Measurements from ENCODE around the gene ITGB2.

The ITGB2 gene

DNA sequence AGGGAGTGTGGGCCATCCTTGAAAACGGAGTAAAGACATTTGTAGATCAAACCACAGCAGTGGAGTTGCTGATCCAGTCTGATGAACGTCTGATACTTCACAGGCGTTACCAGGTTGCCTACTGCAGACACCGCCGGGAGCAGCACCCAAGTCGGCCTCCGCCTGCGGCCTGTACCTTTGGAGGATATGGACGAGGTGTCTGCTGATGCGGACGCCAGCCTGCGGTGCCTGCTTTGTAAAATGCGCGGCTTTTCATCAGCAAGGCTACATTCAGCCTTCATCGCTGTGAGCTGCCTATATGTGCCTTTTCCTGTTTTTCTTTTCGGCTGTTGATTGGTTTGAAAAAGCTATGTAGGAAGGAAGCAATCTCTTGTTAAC lies 35.1 kb upstream of the ITGB2 start:
- DNase-seq (ENCODE audit: low read depth in 2 of 3, low spot score in 1 of 3): no peak

DNA sequence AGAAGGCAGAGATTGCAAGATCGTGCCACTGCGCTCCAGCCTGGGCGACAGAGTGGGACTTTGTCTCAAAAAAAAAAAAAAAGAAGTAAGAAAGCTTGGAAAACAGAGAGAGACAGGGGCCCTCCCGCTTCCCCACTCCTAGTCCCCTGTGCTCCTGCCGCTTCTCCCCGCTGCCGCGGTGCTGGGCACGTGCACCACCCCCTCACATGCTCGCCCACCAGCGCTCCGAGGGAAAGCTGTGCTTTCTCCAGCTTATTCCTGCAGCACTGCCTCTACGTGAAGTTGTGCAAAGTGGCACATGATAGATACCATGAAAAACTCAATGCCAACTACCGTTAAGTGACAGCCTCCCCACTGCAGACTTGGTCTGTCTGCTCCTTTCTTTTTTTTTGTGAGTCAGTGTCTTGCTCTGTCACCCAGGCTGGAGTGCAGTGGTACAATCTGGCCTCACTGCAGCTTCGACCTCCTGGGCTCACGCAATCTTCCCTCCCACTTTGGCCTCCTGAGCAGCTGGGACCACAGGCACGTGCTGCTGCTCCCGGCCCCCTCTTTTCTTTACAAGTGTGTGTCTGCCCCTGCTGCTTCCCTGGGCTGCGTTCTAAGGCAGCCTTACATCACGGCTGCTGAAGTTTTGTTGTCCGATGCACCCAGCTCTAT lies 34.6 kb upstream of the ITGB2 start:
- DNase-seq (ENCODE audit: low read depth in 2 of 3, low spot score in 1 of 3): no peak

DNA sequence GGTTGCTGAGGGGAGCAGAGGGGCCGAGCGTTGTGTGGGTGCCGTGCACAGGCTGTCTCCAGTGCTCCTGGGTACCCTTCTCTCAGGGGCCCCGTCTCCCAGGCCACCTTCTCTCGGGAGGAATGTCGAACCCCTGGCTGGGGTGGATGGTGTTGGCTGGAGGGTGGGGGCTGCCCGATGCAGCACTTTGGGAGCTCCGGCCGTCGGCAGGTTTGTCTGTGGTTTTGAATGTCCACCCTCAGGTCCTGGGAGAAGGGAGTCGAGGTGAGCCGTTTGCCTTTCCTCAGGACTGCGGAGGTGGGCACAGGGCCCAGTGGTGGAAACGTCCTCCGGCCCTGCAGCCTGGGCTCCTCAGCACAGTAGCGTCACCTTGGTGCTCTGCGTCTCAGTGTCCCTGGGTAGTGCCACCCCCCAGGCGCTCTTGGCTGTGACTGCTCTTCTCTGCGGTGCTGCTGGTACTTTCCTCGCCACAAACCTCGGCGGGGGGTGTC lies 33.6 kb upstream of the ITGB2 start:
- DNase-seq (ENCODE audit: low read depth in 2 of 3, low spot score in 1 of 3): no peak

DNA sequence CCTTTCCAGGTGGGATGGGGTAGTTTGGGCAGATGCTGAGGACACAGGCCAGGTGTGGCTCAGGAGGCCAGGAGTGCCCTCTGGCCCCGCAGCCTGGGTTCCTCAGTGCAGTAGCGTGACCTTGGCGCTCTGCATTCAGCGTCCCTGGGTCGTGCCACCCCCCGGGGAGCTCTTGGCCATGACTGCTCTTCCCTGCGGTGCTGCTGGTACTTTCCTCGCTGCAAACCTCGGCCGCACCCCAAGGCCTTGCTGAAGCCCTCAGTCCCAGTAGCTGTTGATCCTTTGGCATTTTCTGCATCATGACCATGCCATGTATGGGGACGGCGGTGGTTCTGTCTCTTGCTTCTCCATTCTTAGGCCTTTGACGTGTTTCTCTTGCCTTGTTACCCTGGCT lies 32.9 kb upstream of the ITGB2 start:
- no peak for DNase-seq (ENCODE audit: low read depth in 2 of 3, low spot score in 1 of 3)

DNA sequence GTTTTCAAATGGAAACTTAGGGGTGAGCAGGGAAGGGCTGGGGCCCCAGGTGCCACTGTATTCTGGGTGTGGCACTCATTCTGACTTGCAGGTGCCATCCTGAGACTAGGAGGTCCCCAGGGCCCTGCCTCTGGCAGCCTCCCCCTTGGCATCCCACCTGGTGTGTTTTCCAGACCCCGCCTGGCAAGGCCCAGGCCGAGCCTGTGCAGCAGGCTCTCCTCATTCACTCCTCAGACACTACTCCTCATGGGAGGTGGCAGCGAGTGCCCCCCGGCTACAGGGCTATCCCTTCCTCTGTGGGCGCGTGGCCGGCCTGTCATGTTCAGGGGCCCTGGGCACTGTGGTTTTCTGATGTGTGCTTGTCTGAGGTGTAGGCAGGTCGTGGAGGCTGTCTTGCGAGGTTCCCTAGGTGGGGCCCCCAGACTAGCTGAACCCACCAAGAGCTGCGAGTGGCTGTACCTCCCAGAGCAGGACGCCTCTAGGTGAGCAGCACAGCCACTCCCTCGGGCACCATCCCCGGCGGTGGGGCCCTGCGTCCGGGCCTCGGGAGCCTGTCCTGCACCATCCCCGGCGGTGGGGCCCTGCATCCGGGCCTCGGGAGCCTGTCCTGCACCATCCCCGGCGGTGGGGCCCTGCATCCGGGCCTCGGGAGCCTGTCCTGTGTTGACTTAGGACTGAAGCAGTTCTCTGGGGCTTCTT lies 32.4 kb upstream of the ITGB2 start:
- DNase-seq (ENCODE audit: low read depth in 2 of 3, low spot score in 1 of 3): no peak

DNA sequence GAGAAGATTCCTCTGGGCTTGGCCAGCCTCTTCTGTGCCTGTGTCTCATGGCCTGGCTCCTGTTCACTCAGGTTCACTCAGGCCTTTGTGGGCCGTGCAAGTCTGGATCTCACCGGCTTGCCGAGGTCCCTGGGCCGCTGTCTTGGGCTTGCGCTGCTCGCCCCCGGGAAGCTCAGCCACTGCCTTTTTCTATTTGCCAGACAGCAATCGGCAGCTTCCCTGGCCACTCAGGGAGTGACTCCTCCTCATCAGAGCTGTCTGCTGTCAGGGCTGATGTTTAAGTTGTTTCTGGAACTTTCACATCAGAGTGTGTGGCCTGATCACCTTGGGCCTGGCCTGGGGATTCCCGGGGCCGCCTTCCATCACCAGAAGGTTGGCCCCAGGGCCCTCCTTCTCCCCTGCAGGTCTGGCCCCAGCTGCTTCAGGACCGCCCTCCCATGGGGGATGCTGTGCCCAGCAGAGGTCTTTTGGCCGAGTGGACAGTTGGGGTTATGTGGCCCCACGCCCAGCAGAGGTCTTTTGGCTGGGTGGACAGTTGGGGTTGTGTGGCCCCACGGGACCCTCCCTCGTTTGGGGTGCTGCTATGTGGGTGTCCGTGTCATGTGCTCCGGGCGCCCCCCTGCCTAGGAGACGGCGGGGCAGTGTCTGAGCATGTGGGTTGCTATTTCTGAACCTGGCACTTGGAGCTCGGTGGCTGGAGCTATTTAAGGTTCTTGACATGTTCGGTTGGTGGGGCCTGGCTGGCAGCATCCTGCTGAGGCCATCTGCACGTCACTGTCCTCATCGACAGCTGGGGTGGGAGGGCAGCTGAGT lies 31.6 kb upstream of the ITGB2 start:
- no peak for DNase-seq (ENCODE audit: low read depth in 2 of 3, low spot score in 1 of 3)

DNA sequence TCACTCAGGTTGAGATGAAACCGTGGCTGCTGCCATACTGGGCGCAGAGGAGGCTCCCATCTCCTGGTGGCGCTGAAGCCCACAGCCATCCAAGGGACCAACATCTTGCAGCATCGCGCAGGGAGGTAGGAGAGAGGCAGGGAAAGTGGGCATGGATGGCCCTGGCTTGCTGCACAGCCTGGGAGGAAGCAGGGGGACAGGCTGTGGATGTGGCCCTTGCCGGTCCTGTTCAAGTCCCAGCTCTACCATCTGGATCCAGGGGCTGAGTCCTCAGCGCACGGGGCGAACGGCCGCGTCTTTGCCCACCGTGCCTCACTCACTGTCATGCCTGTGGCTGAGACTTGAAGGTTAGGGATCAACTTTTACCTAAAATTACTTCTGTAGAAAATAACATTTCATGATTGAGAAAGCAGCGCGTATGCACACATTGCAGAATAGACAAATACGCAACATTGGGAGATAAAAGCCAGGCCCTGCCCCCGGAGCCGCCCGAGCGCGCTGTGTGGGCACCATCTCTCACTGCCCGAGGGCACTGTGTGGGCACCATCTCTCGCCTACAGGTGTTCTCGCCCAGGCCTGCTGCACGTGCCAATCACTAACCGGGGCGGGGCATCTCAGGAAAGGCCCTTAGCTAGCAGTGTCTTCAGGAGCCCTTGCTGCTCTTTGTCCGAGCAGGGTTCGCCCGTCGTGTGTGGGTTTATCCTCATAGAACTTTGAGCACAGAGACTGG lies 30.7 kb upstream of the ITGB2 start:
- no peak for DNase-seq (ENCODE audit: low read depth in 2 of 3, low spot score in 1 of 3)

DNA sequence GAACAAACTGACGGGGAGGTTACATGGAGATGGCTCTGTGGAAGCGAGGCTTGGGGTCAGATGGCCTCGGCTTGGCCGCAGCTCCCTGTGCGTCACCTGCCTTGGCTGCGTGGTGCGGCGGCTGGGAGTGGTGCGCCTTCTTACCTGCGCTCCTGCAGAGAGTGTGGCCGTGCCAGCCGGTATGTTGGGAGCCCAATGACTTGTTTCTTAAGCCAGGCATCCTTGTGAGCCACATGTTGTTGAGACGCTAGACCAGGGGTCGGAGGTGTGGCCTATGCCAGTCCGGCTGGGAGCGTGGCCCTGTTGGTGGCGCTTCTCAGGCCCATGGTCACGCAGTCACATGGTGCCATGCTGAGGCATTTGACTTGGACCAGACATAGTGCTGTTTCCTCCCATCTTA lies 29.7 kb upstream of the ITGB2 start:
- no peak for DNase-seq (ENCODE audit: low read depth in 2 of 3, low spot score in 1 of 3)

DNA sequence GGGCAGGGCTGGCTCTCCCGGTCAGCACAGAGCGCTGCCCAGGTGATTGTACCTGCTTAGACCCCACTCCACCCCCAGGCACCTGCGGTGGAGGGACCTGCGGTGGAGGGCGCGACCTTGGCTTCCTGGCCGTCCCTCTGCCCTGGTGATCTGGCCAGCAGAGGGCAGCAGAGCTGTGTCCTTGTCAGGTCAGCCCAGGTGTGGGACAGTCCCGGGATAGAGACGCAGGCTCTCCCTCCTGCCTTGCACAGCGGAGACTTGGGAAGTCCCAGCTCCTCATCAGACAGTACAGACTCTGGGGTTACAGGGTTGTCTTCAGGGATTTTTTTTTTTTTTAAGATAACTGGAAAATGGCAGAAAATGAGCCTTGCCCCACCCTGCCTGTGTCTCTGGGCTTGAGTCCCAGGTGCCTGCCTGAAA lies 29.1 kb upstream of the ITGB2 start:
- DNase-seq (ENCODE audit: low read depth in 2 of 3, low spot score in 1 of 3): peak in 2 of 3 donors; percentile 75

DNA sequence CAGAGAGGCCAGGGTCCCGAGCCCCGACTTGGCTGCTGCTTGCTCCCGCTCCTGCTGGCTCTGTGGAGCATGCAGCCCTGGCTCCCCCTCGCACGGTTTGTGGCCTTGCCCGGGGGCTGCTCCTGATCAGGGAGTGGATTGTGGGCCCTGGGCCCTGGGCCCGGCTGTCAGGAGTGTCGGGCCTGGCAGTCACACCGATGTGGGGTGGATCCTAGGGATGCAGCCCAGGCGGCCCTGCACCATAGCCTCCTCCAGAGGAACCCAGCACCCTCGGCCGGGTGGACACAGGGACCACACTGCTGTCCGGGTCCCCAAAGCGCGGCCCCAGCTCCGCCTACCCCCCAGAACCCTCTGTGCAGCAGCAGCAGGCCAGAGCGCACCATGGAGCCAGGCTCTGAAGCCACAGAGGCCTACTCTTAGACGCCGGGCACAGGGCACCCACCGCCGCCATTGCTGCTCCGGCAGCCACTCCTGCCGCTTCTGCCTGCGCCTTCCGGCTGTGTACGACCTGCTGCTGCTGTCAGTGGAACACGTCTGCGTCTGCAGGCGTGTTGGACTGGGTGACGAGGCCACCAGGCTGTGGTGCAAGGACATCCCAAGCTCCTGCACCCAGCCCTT lies 28.6 kb upstream of the ITGB2 start:
- DNase-seq (ENCODE audit: low read depth in 2 of 3, low spot score in 1 of 3): no peak

DNA sequence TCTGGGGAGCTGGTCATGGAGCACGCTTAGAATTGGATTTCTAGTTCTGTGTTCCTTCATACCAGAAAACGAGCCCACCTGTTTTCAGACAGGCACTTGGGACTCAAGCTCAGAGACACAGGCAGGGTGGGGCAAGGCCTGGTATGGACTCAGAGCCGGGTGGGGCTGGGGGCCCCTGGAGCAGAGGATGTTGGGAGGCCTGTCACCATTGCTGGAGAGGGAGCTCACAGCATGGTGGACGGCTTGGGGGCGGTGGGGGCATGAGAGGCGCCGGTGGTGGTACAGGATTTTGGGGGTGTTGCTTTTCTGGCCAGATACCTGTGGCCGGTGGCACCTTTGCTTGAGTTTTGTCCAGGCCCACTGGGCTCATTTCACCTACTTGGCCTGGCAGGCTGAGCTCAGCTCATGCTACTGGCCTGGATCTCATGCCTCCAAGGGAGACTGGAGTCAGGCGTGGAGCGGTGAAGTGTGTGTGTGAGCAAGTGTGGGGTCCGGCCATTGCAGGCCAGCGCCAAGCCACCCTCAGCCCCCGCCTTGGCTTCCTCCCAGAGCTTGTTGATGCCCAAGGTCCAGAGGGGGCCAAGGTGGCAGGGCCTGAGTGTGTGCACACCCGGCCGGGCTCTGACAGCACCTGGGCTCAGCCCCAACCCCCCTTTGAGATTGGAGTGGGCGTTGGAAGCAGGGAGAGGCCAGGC lies 27.9 kb upstream of the ITGB2 start:
- DNase-seq (ENCODE audit: low read depth in 2 of 3, low spot score in 1 of 3): no peak

DNA sequence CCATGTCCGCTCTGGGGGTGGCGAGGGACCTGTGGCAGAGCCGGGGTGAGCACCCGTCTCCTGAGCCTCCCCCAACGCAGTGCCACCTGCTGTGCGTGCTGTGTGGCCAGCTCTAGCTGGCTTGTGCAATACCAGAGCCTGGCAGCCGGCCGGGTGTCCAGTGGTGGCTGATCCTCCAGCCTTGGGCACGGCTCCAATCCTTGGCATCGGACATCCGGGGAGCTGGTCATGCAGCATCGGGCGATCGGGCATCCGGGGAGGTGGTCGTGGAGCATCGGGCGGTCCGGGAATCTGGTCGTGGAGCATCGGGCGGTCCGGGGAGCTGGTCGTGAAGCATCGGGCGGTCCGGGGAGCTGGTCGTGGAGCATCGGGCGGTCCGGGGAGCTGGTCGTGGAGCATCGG lies 27.2 kb upstream of the ITGB2 start:
- no peak for DNase-seq (ENCODE audit: low read depth in 2 of 3, low spot score in 1 of 3)

DNA sequence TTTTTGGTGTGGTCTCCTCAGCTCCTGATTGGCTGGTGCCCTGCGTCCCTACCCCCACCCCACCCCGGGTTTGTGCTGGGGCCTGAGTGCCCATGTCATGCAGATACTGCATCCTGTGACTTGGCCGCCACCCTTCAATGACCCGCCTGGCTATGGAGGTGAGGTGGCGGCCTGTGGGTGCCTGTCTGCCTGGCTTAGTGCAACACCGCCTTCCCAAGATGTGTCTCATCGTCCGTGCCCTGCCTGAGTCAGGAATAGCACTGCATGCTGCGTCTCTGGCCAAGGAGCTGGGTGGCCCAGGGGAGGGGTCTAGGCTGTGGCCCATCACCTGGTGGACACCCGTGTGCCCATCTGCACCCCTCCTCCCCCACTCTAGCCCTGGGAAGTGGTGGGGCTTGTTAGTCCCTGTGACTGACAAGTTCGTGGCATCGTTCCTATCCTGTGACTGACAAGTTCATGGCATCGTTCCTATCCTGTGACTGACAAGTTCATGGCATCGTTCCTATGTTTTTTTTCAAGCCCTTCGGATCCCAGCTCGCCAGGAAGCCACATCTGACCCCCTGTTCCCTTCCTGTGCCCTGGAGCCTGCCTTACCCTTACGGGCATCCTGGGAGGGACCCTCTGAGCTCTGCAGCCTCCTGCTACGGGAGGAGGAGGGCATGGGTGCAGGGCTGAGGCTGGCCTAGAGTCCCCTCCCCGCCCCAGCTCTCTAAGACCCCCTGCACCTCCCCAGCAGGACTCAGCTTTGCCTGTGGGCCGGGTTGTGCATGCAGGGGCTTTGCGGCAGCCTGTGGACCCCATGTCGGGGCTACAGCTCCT lies 26.6 kb upstream of the ITGB2 start:
- no peak for DNase-seq (ENCODE audit: low read depth in 2 of 3, low spot score in 1 of 3)

DNA sequence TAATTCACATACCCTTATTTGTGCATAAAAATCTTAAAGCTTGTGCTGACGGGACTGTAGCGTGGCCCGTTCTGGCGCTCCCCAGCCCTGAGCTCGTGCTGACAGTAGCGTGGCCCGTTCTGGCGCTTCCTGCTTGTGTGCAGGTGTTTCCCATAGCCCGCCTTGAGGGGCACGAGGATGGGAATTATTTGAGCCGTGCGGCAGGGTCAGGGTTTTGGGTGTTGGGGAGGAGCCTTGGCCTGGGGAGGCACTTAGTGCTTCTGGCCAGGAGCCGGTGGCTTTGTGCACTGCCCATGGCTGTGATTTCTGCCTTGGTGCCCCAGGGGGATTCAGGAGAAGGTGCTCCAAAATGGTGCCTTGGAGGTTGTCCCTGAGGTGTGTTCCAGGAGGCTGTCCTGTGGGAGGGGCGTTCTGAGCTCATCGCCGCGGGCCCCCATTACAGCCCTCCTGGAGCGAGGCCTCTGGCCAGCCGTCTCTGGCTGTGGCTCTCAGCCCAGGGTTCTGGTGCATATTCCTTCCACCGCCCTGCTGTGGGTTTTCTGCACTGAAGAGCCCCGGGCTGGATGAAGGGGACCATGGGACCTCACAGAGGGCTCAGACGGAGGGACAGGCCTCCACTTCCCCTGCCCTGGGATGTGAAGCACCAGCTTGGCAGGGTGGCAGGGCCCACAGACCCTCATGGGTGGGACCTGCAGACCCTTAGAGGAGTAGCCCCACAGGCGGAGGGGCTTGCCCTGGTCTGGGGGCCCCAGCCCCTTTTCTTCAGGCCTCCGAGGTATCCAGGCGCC lies 25.7 kb upstream of the ITGB2 start:
- no peak for DNase-seq (ENCODE audit: low read depth in 2 of 3, low spot score in 1 of 3)

DNA sequence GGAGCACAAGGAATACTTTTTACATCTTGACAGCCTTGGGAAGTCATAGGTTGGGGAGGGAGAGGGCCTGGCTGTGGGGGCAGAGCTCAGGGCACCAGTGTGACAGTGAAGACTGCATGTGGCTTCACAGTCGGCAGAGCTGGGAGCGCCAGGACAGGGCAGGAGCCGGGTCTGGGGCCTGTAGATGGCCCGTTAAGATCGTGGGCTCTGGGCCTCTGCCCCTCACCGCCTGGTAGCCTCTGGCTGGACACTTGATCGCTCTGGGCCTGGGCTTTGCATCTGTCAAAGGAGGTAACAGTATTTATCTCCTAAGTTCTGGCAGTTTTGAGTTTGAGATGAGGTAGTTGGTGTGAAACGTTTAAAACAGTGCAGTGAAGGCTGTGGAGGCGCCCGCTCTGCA lies 23.9 kb upstream of the ITGB2 start:
- no peak for DNase-seq (ENCODE audit: low read depth in 2 of 3, low spot score in 1 of 3)

DNA sequence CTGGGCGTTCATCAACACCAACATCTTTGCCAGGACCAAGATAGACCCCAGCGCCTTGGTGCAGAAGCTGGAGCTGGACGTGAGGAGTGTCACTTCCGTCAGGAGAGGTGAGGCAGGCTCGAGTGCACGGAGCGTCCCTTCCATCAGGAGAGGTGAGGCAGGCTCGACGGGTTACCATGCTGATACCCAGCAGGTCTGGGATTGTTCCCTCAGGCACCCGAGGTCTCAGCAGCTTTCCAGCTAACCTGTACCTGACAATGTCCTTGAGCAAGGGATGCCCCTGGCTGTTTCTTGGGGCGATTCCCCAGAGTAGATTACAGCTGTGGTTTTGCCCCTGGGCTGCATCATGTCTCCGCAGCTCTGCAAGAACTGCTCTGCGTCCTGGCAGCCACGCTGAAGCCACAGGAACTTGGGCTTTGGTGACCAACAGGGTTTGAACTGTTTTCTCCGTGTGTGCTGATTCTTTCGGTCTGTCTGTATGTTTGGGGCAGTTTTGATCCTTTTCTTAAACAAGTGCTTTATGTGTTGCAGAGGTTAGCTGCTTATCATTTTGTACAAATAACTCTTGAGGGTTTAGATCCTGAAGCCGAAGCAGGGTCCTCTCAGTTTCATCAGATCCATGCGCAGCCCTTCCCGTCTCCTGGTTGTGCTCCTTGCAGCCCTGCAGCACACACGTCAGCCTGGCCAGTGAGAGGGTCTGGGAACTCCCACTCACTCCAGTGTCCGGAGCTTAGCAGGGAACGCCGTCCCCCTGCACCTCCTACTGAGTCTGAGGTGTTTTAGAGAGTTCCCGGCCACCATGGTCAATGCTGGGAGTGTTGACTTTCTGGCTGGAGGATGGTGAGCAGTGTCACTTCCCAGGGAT lies 23.2 kb upstream of the ITGB2 start:
- DNase-seq (ENCODE audit: low read depth in 2 of 3, low spot score in 1 of 3): no peak

DNA sequence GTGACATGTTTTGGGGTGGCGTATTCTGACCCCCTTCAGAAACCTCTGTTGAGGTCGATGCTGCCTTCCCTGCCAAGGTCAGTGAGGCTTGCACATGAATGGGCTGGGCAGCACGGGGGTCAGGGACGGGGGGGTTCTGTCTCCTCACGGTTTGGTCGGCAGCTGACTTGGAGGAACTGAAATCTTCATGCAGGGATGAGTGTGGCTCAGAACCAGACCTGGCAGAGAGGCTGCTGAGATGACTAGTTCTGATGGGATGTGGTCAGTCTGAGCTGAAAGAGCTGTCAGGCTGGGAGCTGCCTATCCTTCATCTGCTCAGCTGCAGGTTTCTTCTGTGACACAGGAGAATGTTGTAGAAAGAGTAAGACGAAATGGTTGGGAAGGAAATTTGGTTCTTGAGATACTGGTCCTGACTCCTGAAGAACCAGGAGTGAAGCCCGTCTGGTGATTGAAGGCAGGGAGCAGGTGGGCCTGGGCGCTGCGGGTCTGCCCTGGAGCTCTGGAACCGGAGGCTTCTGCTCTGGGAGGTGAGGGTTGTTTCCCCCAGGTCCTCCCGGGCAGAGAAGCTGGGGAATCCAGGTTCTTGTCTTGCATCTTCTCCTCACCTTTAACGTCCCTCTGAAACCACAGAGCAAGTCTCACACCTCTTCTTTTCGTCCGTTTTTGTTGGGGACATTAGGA lies 22.4 kb upstream of the ITGB2 start:
- DNase-seq (ENCODE audit: low read depth in 2 of 3, low spot score in 1 of 3): no peak

Measured in stimulated activated CD4-positive, alpha-beta T cell treated with anti-CD3 and anti-CD28 coated beads, Interleukin-12 subunit alpha, Interleukin-12 subunit beta, amount 100 ng/mL, for 48 hours (primary cell).